GM20000 (cell line): ENCODE results near the gene ITPR3.

Experiments used
- DNase-seq: peaks from one replicate; pipeline ENCODE4 v3.0.0; 2012; ENCODE audit warnings: low spot score
- TF ChIP-seq, protein P1 (sequence below): IDR thresholded peaks from 2 replicates; pipeline ENCODE4 v1.5.1; 2012; ENCODE audit warnings: mild to moderate bottlenecking, control low read depth; ENCODE audit errors: extremely low read depth, missing control alignments

ITPR3 gene

DNA sequence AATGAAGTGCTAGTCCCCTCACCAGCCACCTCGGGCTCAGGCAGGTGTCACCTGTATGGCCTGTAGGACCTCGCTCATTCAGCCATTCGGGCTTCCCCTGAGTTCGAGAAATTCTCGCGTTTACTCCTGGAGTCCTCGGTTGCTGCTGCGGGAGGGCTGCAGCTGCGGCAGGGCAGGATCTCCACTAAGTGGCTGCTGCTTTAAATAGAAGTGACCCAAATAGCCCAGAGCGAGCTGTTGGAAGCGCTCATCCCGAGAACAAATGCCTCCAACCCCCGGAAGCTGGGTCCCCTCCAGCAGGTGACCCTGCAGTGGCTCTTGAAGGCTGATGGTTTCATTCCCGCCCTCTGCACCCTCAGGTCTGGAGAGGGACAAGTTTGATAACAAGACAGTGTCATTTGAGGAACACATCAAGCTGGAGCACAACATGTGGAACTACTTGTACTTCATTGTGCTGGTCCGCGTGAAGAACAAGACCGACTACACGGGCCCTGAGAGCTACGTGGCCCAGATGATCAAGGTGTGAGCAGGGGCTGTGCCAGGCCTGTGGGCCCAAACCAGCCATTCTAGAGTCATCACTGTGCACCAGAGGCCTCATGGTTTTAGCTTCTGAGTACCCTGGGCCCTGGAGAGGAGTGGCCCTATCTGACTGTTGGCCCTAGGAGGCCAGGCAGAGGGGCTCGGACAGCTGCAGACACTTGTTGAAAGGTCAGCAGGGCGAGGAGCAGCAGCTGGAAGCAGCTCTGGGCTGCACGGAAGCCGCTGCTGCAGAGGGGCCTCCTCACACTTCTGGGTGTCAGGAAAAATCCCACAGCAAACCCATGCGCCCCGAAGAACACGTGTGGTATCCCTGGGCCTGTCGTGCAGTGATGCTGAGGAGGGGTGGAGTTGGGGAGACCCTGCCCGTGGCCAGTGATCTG, 72.3 kb downstream of the ITPR3 start:
- no peak for DNase-seq
- TF ChIP-seq, protein P1, sequence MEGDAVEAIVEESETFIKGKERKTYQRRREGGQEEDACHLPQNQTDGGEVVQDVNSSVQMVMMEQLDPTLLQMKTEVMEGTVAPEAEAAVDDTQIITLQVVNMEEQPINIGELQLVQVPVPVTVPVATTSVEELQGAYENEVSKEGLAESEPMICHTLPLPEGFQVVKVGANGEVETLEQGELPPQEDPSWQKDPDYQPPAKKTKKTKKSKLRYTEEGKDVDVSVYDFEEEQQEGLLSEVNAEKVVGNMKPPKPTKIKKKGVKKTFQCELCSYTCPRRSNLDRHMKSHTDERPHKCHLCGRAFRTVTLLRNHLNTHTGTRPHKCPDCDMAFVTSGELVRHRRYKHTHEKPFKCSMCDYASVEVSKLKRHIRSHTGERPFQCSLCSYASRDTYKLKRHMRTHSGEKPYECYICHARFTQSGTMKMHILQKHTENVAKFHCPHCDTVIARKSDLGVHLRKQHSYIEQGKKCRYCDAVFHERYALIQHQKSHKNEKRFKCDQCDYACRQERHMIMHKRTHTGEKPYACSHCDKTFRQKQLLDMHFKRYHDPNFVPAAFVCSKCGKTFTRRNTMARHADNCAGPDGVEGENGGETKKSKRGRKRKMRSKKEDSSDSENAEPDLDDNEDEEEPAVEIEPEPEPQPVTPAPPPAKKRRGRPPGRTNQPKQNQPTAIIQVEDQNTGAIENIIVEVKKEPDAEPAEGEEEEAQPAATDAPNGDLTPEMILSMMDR, result no peak

DNA sequence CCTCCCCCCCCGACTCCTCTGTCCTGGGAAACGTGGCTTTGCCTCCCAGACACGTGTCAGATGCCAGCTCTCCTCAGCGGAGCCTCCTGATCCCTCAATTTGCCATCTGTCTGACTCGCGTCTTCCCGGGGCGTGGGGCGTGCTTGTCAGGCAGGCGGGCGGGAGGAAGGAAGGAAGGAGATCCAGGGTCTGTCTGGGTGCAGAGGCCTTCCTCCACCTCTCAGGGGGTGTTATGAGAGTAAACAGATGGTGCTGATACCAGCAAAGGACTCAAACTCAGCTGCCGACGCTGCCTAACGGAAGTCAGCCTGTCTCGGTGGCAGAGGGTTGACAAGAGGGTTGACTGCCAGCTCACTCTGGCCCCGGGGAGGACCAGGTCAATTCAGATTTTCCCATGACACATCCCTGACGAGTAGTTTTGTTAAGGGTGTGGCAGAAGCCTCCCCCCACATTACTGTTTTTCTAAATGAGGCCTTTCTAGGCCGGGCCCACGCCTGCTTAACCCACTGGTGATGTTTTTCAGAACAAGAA, 73.3 kb downstream of the ITPR3 start:
- TF ChIP-seq, protein P1, result no peak
- DNase-seq, result no peak

DNA sequence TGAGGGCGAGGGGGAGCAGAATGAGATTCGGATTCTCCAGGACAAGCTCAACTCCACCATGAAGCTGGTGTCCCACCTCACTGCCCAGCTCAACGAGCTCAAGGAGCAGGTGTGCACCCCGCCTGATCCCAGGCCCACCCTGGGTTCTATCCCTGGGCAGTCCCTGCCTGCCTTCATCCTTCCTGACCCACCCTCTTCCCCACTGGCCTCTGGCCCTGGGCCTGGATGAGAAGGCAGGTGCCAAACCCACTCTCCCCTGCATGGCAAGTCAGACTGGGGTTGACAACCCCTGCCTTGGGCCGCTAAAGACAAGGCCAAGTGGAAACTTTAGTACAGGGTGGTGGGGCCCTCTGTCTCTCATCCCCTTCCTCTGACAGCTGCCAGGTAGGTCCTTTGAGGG, 73.9 kb downstream of the ITPR3 start:
- TF ChIP-seq, protein P1, result no peak
- no peak for DNase-seq

- DNase-seq, result no peak
- TF ChIP-seq, protein P1, result no peak
Observed at GRCh38 chr6:33695451-33695887, 74.3 kb downstream of the ITPR3 start.

- TF ChIP-seq, protein P1, result no peak
- DNase-seq, result no peak
Observed at GRCh38 chr6:33696076-33696475, 75.0 kb downstream of the ITPR3 start.

GRCh38 chr6:33696548-33697518, 75.7 kb downstream of the ITPR3 start:
- DNase-seq, result peak; percentile 62
- TF ChIP-seq, protein P1, result no peak

DNA sequence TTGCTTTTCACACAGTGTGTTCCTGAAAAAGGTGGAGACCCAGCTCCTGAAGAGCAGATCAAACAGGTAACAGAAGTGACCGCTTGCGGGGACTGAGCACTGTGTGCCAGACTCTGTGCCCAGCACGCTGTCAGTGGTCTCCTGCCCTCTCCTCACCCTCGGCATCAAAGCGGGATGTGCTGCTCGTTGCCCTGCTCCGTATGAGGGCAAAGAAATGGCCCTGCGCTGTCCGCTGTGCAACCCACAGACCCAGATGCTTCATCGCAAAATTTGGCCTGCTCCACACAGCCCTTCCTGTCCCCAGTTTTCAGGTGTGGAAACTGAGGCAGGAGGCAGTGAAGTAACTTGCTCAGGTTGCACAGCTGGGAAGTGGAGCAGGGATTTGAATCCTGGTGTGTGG, 76.7 kb downstream of the ITPR3 start:
- no peak for DNase-seq
- TF ChIP-seq, protein P1, result no peak
